Sigmoid colon (tissue), 4 donors: ENCODE measurements around the gene DNAJC10.

Experiments used
- CTCF ChIP-seq, 4 experiments: fragments of 450-650 bp in 3 of 4; fragments of 200-600 bp in 1 of 4; IDR thresholded peaks; one replicate each; pipeline ENCODE4 v1.5.1; 2016 to 2019; ENCODE audit warnings: antibody characterized with exemption in 4 of 4, mild to moderate bottlenecking in 3 of 4, moderate library complexity in 2 of 4
- POLR2A ChIP-seq, 2 donors: fragments of 450-650 bp; IDR thresholded peaks; one replicate each; pipeline ENCODE4 v1.6.1; 2016; ENCODE audit warnings: antibody characterized with exemption in 2 of 2, mild to moderate bottlenecking in 2 of 2, moderate library complexity in 2 of 2
- POLR2AphosphoS5 ChIP-seq, 4 donors: sonication (generic); formaldehyde crosslinking; IDR thresholded peaks; one replicate each; pipeline ENCODE4 v1.6.1; 2017; ENCODE audit warnings: antibody characterized with exemption in 4 of 4

- no peak for TF ChIP-seq CTCF (IDR thresholded peaks at IDR 0.05)
- TF ChIP-seq POLR2A (IDR thresholded peaks at IDR 0.05), result no peak
- TF ChIP-seq POLR2AphosphoS5 (IDR thresholded peaks at IDR 0.05), result no peak
These were observed 94.0 kb downstream of the DNAJC10 start for GRCh38 chr2:182810087-182810486.
